Right cardiac atrium (tissue), 5 donors: ENCODE results near the gene ACTG1. TPM values are rescaled to one million over a fixed set of nuclear protein-coding genes. Genes with fewer than 3 reads are reported as not detected.

Experiments
- ATAC-seq, 2 donors: fragments of 200-7000 bp; cut with Tn5 transposase; one replicate each; pipeline versions ENCODE4 v1.8.0 to v1.9.1; 2020; ENCODE audit warnings: moderate library complexity in 2 of 2, mild to moderate bottlenecking in 1 of 2
- DNase-seq, 3 donors: peaks; one replicate each; pipeline ENCODE4 v3.0.0-alpha.2; 2020
- H3K27ac ChIP-seq: one replicate; pipeline ENCODE4 v1.5.1; 2013; ENCODE audit warnings: mild to moderate bottlenecking, low read length, control low read depth, moderate library complexity
- H3K27me3 ChIP-seq: one replicate; pipeline ENCODE4 v1.6.1; 2013; ENCODE audit not compliant: control insufficient read depth, insufficient read depth
- H3K4me1 ChIP-seq: one replicate; pipeline ENCODE4 v1.6.1; 2013; ENCODE audit warnings: low read length; ENCODE audit not compliant: control insufficient read depth, insufficient read depth
- H3K4me3 ChIP-seq: one replicate; pipeline ENCODE4 v1.5.1; 2013; ENCODE audit warnings: low read length, control low read depth
- H3K9me3 ChIP-seq: one replicate; pipeline ENCODE4 v1.6.1; 2013; ENCODE audit warnings: low read length; ENCODE audit not compliant: control insufficient read depth
- WGBS: extraction: QIAGEN DNeasy Blood & Tissue Kit; methylation state at CpG from one replicate; pipeline ENCODE4 v1.1.7; 2013; 5-methylcytosine and 5-hydroxymethylcytosine counted together
- intact Hi-C, 4 donors: fragments of 100-400 bp; cut with DNase I; formaldehyde crosslinking; loops; one replicate each; pipeline versions ENCODE4 v1.11.0 to v1.14.0; 2022 to 2023
- polyA plus RNA-seq: library from polyadenylated mRNA; stranded (reverse); fragments of 200-250 nt; gene quantifications from one replicate; pipeline ENCODE4 v1.2.3, GENCODE V29; 2013
- total RNA-seq, 4 donors: library from RNA; stranded (reverse); fragmentation: NEBNext Ultra II Directional; extraction: Animal tissue kit (Norgen Biotek cat#: 25700); gene quantifications; one replicate each; pipeline ENCODE4 v1.2.1, GENCODE V29; 2021
- donor health status: healthy with polysubstance abuse.
- donor health status: DM: no; HTN: yes; CAD: no.
- donor health status: DM: no; HTN: no; CAD: no.
- donor health status: DM: no; HTN: yes; CAD: no; lungs with severe emphysema.
- donor health status: DM: yes; HTN: yes; CAD: no.

Gene ACTG1
- total and polyA plus RNA-seq, 5 donors: 347 to 772 (median 492) TPM

DNA sequence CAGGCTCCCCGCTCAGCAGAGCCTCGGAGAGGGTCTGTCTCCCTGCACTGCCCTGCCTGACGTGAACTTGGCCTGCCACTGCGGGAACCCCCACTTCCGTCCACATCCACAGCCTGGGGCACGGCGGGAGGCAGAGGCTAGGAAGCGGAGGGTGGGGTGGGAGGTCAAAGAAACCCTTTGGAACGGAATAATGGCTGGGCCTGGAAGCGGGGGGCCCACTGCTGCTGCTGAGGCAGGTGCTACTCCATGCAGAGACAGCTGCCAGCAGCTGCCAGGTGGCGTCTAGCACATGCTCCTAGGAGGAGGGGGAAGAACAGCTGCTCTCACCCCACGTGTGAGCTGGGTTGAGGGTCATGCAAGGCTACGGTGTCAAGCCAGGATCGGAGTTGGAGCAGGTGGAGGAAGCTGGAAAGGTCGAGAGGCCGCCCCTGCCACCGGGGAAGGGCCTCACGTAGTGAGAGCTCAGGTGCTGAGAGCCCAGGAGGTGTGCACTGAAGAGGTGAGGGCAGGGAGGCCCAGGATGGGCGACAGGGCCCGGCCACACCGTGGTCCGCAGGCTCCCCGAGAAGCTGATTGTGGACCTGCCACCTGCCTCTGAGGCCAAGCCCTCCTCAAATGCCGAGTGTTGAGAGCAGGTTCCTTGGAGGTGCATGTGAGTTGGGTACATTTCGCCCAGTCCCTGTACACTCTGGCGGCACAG is 25.4 kb upstream of the ACTG1 start:
- DNase-seq (peak in 1 of 3 donors; percentile 56), ATAC-seq (peak; percentile 1 to 2)
- H3K9me3 ChIP-seq: no peaks in the 10 kb centered on the region
- H3K4me3 ChIP-seq: no peak overlapping the region
- no peaks in the 10 kb centered on the region for H3K27me3 ChIP-seq
- WGBS: 74% methylated on average over 26 of the region's 26 CpGs
- intact Hi-C loops: loop anchor here in 2 of 4 donors (2.0 to 5.0 kb wide), 2 partner anchors 281 to 285 kb away; no protein-coding TSS in a partner anchor
- H3K27ac ChIP-seq: no peak overlapping the region
- H3K4me1 ChIP-seq: no peaks in the 10 kb centered on the region

- intact Hi-C loops: loop anchor here in 2 of 4 donors (2.0 to 5.0 kb wide), 2 partner anchors 280 to 285 kb away; no protein-coding TSS in a partner anchor
- 14% methylated on average over 17 of the region's 17 CpGs for WGBS
- Histone ChIP-seq H3K4me1 (no peaks in the 10 kb centered on the region), H3K27me3 (no peaks in the 10 kb centered on the region), H3K4me3 (no peak overlapping the region), H3K27ac (no peak overlapping the region), H3K9me3 (no peaks in the 10 kb centered on the region)
- DNase-seq: peak in 2 of 3 donors; percentile 79 to 80
- ATAC-seq: peak; percentile 37 to 60
These were observed 24.8 kb upstream of the ACTG1 start for GRCh38 chr17:81537343-81537855.

DNA sequence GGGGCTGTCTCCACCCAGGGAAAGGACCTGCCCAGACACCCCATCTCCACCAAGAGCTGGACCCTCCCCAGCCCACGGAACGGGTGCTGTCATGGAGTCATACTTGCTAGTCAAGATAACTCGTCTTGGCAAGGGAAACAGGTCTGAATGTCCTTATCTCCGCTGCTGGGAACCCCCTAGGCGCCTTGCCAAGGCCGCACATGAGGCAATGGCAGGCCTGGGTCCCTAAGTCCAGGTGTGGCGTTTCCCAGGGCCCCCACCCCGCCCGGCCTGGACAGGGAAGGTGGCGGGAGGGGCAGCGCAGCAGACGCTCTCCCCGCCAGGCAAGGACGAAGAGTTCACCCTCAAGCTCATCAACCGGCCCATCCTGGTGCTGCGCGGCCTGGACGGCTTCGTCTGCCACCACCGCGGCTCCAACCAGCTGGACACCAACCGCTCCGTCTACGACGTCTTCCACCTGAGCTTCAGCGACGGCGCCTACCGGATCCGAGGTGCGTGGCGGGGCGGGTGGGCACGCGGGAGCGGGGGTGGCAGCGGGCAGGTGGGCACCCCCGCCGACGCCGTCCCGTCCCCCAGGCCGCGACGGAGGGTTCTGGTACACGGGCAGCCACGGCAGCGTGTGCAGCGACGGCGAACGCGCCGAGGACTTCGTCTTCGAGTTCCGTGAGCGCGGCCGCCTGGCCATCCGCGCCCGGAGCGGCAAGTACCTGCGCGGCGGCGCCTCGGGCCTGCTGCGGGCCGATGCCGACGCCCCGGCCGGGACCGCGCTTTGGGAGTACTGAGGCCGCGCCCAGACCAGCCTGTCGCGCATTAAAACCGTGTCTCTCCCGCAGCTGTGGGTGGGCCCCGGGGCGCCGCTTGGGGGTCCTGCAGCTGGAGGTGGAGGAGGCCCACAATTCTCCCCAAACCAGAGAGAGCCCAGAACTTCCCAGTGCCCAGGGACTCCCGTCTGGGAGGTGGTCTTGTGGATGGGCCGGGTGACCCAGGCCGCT is 24.0 kb upstream of the ACTG1 start:
- H3K9me3 ChIP-seq: no peaks in the 10 kb centered on the region
- no peaks in the 10 kb centered on the region for H3K4me1 ChIP-seq
- H3K4me3 ChIP-seq: no peak overlapping the region
- intact Hi-C loops: loop anchor here in 2 of 4 donors (2.0 to 5.0 kb wide), 2 partner anchors 279 to 284 kb away; no protein-coding TSS in a partner anchor
- DNase-seq (peak in 2 of 3 donors; percentile 58 to 71), ATAC-seq (peak in 1 of 2 donors; percentile 8)
- WGBS: 8% methylated on average over 89 of the region's 89 CpGs
- H3K27ac ChIP-seq: no peak overlapping the region
- H3K27me3 ChIP-seq: no peaks in the 10 kb centered on the region

GRCh38 chr17:81535480-81536298 is 23.1 kb upstream of the ACTG1 start:
- ATAC-seq (no peak), DNase-seq (no peak)
- H3K4me3 ChIP-seq: no peak overlapping the region
- H3K27me3 ChIP-seq: no peaks in the 10 kb centered on the region
- no peaks in the 10 kb centered on the region for H3K9me3 ChIP-seq
- H3K27ac ChIP-seq: no peak overlapping the region
- H3K4me1 ChIP-seq: no peaks in the 10 kb centered on the region
- intact Hi-C loops: loop anchor here in 2 of 4 donors (2.0 to 5.0 kb wide), 2 partner anchors 278 to 283 kb away; no protein-coding TSS in a partner anchor
- WGBS: 53% methylated on average over 13 of the region's 13 CpGs

DNA sequence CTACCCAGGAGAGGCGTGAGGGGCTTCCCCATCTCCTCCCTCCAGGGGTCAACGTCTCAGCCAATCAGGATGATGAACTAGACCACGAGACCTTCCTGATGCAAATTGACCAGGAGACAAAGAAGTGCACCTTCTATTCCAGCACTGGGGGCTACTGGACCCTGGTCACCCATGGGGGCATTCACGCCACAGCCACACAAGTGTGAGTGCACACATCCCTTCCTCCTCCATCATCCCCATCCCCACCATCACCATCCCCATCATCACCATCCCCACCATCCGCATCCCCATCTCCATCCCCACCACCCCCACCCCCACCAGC is 22.4 kb upstream of the ACTG1 start:
- no peaks in the 10 kb centered on the region for H3K27me3 ChIP-seq
- intact Hi-C loops: loop anchor here in 1 of 4 donors (5.0 kb wide), 1 partner anchor 278 kb away; no protein-coding TSS in a partner anchor
- no peaks in the 10 kb centered on the region for H3K4me1 ChIP-seq
- ATAC-seq (no peak), DNase-seq (peak in 1 of 3 donors; percentile 23)
- H3K9me3 ChIP-seq: no peaks in the 10 kb centered on the region
- no peak overlapping the region for H3K4me3 ChIP-seq
- no peak overlapping the region for H3K27ac ChIP-seq
- WGBS: 71% methylated on average over 5 of the region's 5 CpGs

GRCh38 chr17:81534157-81535006 is 21.8 kb upstream of the ACTG1 start:
- H3K4me3 ChIP-seq: no peak overlapping the region
- no peaks in the 10 kb centered on the region for H3K27me3 ChIP-seq
- intact Hi-C loops: loop anchor here in 1 of 4 donors (5.0 kb wide), 1 partner anchor 277 kb away; no protein-coding TSS in a partner anchor
- ATAC-seq (no peak), DNase-seq (peak in 2 of 3 donors; percentile 31 to 48)
- no peaks in the 10 kb centered on the region for H3K9me3 ChIP-seq
- 58% methylated on average over 6 of the region's 6 CpGs for WGBS
- no peak overlapping the region for H3K27ac ChIP-seq
- no peaks in the 10 kb centered on the region for H3K4me1 ChIP-seq

- ATAC-seq (no peak), DNase-seq (peak in 2 of 3 donors; percentile 26 to 51)
- intact Hi-C loops: no loop called here
- H3K27me3 ChIP-seq: no peaks in the 10 kb centered on the region
- WGBS: 62% methylated on average over 21 of the region's 21 CpGs
- no peaks in the 10 kb centered on the region for H3K4me1 ChIP-seq
- no peaks in the 10 kb centered on the region for H3K9me3 ChIP-seq
- no peak overlapping the region for H3K27ac ChIP-seq
- no peak overlapping the region for H3K4me3 ChIP-seq
These were observed 20.9 kb upstream of the ACTG1 start for GRCh38 chr17:81533339-81534141.

- Histone ChIP-seq H3K4me3 (no peak overlapping the region), H3K9me3 (no peaks in the 10 kb centered on the region), H3K4me1 (no peaks in the 10 kb centered on the region), H3K27ac (no peak overlapping the region), H3K27me3 (no peaks in the 10 kb centered on the region)
- 90% methylated on average over 11 of the region's 11 CpGs for WGBS
- intact Hi-C loops: no loop called here
- ATAC-seq (no peak), DNase-seq (peak in 2 of 3 donors; percentile 18 to 63)
These were observed 20.1 kb upstream of the ACTG1 start for GRCh38 chr17:81532490-81533287.
